Neural cell (in vitro differentiated cells): ENCODE data around the gene TIMM44. TPM values are rescaled to one million over a fixed set of nuclear protein-coding genes. Genes with fewer than 3 reads are reported as not detected.

ENCODE experiments used
- H2AFZ ChIP-seq: fragments of 200-600, 300-800 bp; sonication (generic), shearing (Covaris generic); 2 replicates; pipeline ENCODE4 v1.6.0; 2014; ENCODE audit warnings: low read depth, mild to moderate bottlenecking, antibody characterized with exemption, low read length, moderate library complexity
- H3F3A ChIP-seq: fragments of 200-600 bp; shearing (Covaris generic); 2 replicates; pipeline ENCODE4 v1.6.1; 2016; ENCODE audit warnings: mild to moderate bottlenecking, moderate library complexity, mixed read lengths, antibody characterized with exemption, low read length; ENCODE audit not compliant: insufficient read depth, poor library complexity, severe bottlenecking
- H3K27ac ChIP-seq: fragments of 200-600, 300-800 bp; sonication (generic), shearing (Covaris generic); 2 replicates; pipeline ENCODE4 v1.5.1; 2014; ENCODE audit warnings: mild to moderate bottlenecking, low read length, moderate library complexity
- H3K27me3 ChIP-seq: fragments of 300-800, 200-600 bp; sonication (generic), shearing (Covaris generic); 2 replicates; pipeline ENCODE4 v1.6.0; 2014; ENCODE audit warnings: mild to moderate bottlenecking, low read depth, low read length, moderate library complexity; ENCODE audit not compliant: insufficient read depth
- H3K36me3 ChIP-seq: fragments of 300-800, 200-600 bp; sonication (generic), shearing (Covaris generic); 2 replicates; pipeline ENCODE4 v1.5.1; 2014; ENCODE audit warnings: mild to moderate bottlenecking, antibody characterized with exemption, low read length, moderate library complexity; ENCODE audit not compliant: insufficient read depth
- H3K4me2 ChIP-seq: fragments of 300-800, 200-600 bp; sonication (generic), shearing (Covaris generic); 2 replicates; pipeline ENCODE4 v1.6.0; 2014; ENCODE audit warnings: mild to moderate bottlenecking, low read length
- H3K4me3 ChIP-seq: fragments of 300-800, 200-600 bp; sonication (generic), shearing (Covaris generic); 2 replicates; pipeline ENCODE4 v1.5.1; 2014; ENCODE audit warnings: mild to moderate bottlenecking, low read length, moderate library complexity
- H3K79me2 ChIP-seq: fragments of 200-600 bp; shearing (Covaris generic); replicated peaks from 2 replicates; pipeline ENCODE4 v1.6.0; 2014; ENCODE audit warnings: mild to moderate bottlenecking, low read length, moderate library complexity; ENCODE audit not compliant: insufficient read depth
- H3K9ac ChIP-seq: fragments of 300-800, 200-600 bp; sonication (generic), shearing (Covaris generic); 2 replicates; pipeline ENCODE4 v1.6.1; 2016; ENCODE audit warnings: mild to moderate bottlenecking, low read length, mixed read lengths
- H3K9me2 ChIP-seq: fragments of 200-600 bp; shearing (Covaris generic); 2 replicates; pipeline ENCODE4 v1.6.1; 2016; ENCODE audit warnings: mild to moderate bottlenecking, low read length, mixed read lengths; ENCODE audit not compliant: insufficient read depth
- H3K9me3 ChIP-seq: fragments of 200-600, 300-800 bp; sonication (generic), shearing (Covaris generic); 2 replicates; pipeline ENCODE4 v1.6.1; 2016; ENCODE audit warnings: mild to moderate bottlenecking, mixed run types, low read length, moderate library complexity, mixed read lengths
- H4K20me1 ChIP-seq: fragments of 200-600 bp; shearing (Covaris generic); 2 replicates; pipeline ENCODE4 v1.6.1; 2016; ENCODE audit warnings: mild to moderate bottlenecking, mixed run types; ENCODE audit not compliant: insufficient read depth
- EP300 ChIP-seq: fragments of 450-650 bp; conservative IDR thresholded peaks from 2 replicates; pipeline ENCODE4 v1.6.1; 2014; ENCODE audit warnings: antibody characterized with exemption, mild to moderate bottlenecking, moderate library complexity; ENCODE audit not compliant: poor library complexity, severe bottlenecking
- EZH2 ChIP-seq: fragments of 200-600, 300-800 bp; shearing (Covaris generic), sonication (generic); IDR thresholded peaks from 2 replicates; pipeline ENCODE4 v1.6.1; 2014; ENCODE audit warnings: antibody characterized with exemption, low read length, borderline replicate concordance, mild to moderate bottlenecking; ENCODE audit not compliant: insufficient read depth, poor library complexity, severe bottlenecking
- MXI1 ChIP-seq: fragments of 450-650 bp; conservative IDR thresholded peaks from 2 replicates; pipeline ENCODE4 v1.6.1; 2014; ENCODE audit warnings: antibody characterized with exemption, mild to moderate bottlenecking; ENCODE audit not compliant: poor library complexity, severe bottlenecking
- POLR2AphosphoS5 ChIP-seq: IDR thresholded peaks from 2 replicates; pipeline ENCODE4 v1.6.1; 2012
- RAD21 ChIP-seq: fragments of 450-650 bp; conservative IDR thresholded peaks from 2 replicates; pipeline ENCODE4 v1.6.1; 2014; ENCODE audit warnings: antibody characterized with exemption, mild to moderate bottlenecking, moderate library complexity
- SMC3 ChIP-seq: fragments of 450-650 bp; conservative IDR thresholded peaks from 2 replicates; pipeline ENCODE4 v1.6.1; 2014; ENCODE audit warnings: antibody characterized with exemption, mild to moderate bottlenecking, moderate library complexity; ENCODE audit not compliant: poor library complexity
- TAF1 ChIP-seq: IDR thresholded peaks from 2 replicates; pipeline ENCODE4 v1.6.1; 2012; ENCODE audit warnings: low read depth
- polyA plus RNA-seq: library from polyadenylated mRNA; depleted of rRNA; stranded (reverse); fragments of >200 nt; gene quantifications from 2 replicates; pipeline ENCODE4 v1.2.3, GENCODE V29; 2014
- TF ChIP-seq, protein P1 (sequence below): fragments of 450-650 bp; IDR thresholded peaks from 2 replicates; pipeline ENCODE4 v1.5.1; 2014; ENCODE audit warnings: antibody characterized with exemption, mild to moderate bottlenecking, moderate library complexity; ENCODE audit not compliant: poor library complexity, severe bottlenecking
- TF ChIP-seq, protein P2 (sequence below): IDR thresholded peaks from 2 replicates; pipeline ENCODE4 v1.6.1; 2012; ENCODE audit warnings: borderline replicate concordance

TIMM44 gene
- polyA plus RNA-seq, 1 donor from 2014 or later, result 48.3 TPM

DNA sequence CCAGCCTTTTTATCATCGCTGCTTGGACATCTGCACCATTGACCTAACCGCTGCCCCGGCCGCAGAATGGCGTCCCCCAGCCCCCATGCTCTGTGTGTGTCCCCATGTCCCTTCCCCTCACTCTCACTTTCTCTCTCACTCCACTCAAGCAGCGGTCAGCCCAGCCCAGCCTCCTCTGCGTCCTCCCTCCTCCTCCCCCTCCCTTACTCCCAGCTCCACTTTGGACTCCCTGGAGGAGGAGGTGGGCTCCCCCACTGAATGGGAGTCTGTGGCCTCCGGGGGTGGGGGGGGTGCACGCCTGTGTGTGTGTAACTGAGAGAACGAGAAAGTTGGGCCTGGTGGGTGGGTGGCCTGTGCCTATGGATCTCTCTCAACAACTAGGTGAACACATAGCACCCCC lies 37.6 kb downstream of the TIMM44 start:
- no peaks in the 10 kb centered on the region for H3K9me3 ChIP-seq
- TF ChIP-seq EZH2 (no peak), MXI1 (no peak), RAD21 (no peak), TAF1 (no peak), SMC3 (no peak), POLR2AphosphoS5 (no peak), EP300 (no peak)
- TF ChIP-seq, protein P1, sequence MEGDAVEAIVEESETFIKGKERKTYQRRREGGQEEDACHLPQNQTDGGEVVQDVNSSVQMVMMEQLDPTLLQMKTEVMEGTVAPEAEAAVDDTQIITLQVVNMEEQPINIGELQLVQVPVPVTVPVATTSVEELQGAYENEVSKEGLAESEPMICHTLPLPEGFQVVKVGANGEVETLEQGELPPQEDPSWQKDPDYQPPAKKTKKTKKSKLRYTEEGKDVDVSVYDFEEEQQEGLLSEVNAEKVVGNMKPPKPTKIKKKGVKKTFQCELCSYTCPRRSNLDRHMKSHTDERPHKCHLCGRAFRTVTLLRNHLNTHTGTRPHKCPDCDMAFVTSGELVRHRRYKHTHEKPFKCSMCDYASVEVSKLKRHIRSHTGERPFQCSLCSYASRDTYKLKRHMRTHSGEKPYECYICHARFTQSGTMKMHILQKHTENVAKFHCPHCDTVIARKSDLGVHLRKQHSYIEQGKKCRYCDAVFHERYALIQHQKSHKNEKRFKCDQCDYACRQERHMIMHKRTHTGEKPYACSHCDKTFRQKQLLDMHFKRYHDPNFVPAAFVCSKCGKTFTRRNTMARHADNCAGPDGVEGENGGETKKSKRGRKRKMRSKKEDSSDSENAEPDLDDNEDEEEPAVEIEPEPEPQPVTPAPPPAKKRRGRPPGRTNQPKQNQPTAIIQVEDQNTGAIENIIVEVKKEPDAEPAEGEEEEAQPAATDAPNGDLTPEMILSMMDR, result no peak
- TF ChIP-seq, protein P2, sequence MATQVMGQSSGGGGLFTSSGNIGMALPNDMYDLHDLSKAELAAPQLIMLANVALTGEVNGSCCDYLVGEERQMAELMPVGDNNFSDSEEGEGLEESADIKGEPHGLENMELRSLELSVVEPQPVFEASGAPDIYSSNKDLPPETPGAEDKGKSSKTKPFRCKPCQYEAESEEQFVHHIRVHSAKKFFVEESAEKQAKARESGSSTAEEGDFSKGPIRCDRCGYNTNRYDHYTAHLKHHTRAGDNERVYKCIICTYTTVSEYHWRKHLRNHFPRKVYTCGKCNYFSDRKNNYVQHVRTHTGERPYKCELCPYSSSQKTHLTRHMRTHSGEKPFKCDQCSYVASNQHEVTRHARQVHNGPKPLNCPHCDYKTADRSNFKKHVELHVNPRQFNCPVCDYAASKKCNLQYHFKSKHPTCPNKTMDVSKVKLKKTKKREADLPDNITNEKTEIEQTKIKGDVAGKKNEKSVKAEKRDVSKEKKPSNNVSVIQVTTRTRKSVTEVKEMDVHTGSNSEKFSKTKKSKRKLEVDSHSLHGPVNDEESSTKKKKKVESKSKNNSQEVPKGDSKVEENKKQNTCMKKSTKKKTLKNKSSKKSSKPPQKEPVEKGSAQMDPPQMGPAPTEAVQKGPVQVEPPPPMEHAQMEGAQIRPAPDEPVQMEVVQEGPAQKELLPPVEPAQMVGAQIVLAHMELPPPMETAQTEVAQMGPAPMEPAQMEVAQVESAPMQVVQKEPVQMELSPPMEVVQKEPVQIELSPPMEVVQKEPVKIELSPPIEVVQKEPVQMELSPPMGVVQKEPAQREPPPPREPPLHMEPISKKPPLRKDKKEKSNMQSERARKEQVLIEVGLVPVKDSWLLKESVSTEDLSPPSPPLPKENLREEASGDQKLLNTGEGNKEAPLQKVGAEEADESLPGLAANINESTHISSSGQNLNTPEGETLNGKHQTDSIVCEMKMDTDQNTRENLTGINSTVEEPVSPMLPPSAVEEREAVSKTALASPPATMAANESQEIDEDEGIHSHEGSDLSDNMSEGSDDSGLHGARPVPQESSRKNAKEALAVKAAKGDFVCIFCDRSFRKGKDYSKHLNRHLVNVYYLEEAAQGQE, result no peak
- H2AFZ ChIP-seq, result no peak overlapping the region
- no peak overlapping the region for H3K9ac ChIP-seq
- H3K79me2 ChIP-seq, result peaks cover 22% of the 10 kb centered on the region
- peak overlapping the region; percentile 95 for H3K4me3 ChIP-seq
- no peaks in the 10 kb centered on the region for H3K9me2 ChIP-seq
- H3K27me3 ChIP-seq, result no peaks in the 10 kb centered on the region
- no peak overlapping the region for H3K4me2 ChIP-seq
- H3K36me3 ChIP-seq, result no peaks in the 10 kb centered on the region
- no peaks in the 10 kb centered on the region for H4K20me1 ChIP-seq
- no peak overlapping the region for H3K27ac ChIP-seq
- no peaks in the 10 kb centered on the region for H3F3A ChIP-seq

DNA sequence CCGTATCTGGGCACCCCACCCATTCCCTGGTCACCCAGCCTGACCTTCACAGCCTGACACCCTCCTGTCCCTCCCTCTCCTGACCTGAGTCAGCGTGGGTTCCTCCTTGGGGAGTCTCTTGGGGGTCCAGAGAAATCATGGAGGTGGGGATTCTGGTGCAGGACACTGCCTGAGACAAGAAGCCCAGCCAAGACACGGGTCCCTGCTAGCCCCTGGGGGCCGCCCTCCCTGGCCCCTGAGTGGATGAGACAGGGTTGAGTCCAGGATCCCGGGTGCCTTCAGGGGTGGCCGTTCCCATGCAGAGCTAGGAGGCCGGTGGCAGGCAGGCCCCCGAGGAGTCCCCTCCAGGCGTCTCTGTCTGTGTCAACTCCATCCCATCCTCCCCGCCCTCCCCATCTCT lies 38.2 kb downstream of the TIMM44 start:
- H3K27ac ChIP-seq, result no peak overlapping the region
- peak overlapping the region; percentile 95 for H3K4me3 ChIP-seq
- no peaks in the 10 kb centered on the region for H3K36me3 ChIP-seq
- no peak overlapping the region for H3K4me2 ChIP-seq
- peak overlapping the region; percentile 88 for H3K9ac ChIP-seq
- no peaks in the 10 kb centered on the region for H3K9me2 ChIP-seq
- TF ChIP-seq TAF1 (no peak), MXI1 (no peak), POLR2AphosphoS5 (no peak), EZH2 (no peak), EP300 (no peak), RAD21 (no peak), SMC3 (no peak)
- TF ChIP-seq, protein P2, result no peak
- TF ChIP-seq, protein P1, result no peak
- H4K20me1 ChIP-seq, result no peaks in the 10 kb centered on the region
- H2AFZ ChIP-seq, result no peak overlapping the region
- H3K79me2 ChIP-seq, result peaks cover 22% of the 10 kb centered on the region
- no peaks in the 10 kb centered on the region for H3K9me3 ChIP-seq
- H3K27me3 ChIP-seq, result no peaks in the 10 kb centered on the region
- H3F3A ChIP-seq, result no peaks in the 10 kb centered on the region
